Measurements from ENCODE around the gene U2AF2. TPM values are rescaled to one million over a fixed set of nuclear protein-coding genes. Genes with fewer than 3 reads are reported as not detected.

The U2AF2 gene
- total and polyA plus RNA-seq, 3 experiments from 2014 or later: 9.5 to 386 (median 374) TPM

DNA sequence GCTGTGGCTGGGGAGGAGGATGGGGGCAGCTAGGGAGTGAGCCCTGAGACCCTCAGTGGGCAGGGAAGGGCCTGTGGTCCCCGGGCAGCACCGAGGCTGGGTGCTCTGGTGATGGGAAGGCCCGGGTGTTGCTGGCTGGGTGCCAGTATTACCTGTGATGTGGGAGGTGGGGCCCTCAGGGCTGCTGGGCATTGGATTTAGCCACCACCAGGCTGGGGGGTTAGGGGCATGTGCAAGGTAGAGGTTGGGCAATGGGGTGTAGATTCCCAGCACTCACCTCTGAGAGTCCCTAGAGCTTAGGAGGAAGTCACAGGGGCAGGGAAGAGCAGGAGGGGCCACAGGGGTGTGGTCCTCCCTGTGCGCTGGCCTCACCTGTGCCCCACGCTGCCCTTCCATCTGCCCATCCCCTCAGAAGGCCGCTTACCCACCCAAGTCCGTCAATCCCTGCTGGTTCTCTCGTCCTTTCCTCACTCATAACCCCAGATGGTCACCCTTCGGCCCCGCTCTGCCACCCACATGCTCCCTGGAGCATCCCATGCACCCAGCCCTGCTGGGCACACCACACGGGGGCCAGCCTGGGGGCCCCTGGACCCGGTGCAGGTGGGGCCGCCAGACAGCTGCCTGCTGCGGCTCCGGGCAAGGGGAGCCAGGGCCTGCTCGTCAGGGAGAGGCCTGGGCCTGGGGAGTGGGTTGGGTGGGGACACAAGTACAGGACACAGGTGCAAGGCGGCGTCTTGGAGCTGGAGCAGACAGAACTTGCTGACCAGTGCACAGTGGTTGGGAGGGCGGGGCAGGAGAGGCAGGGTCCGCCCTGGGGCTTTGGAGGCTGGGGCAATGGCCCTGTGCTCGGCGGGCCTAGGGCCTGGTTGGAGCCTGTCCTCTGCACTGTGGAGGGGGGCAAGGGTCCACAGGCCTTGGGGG lies 32.7 kb downstream of the U2AF2 start:
- Histone ChIP-seq H3K27ac (ENCODE audit: low read depth, low read length) (no peak overlapping the region), H3K36me3 (ENCODE audit: insufficient read depth, low read length) (peaks cover 39% of the 10 kb centered on the region), H3K4me3 (ENCODE audit: low read length) (no peak overlapping the region), H3K4me1 (ENCODE audit: insufficient read depth, low read length) (no peaks in the 10 kb centered on the region), H3K9me3 (ENCODE audit: low read length) (no peaks in the 10 kb centered on the region), H3K27me3 (ENCODE audit: insufficient read depth, low read length, poor library complexity, severe bottlenecking) (no peaks in the 10 kb centered on the region)
- H3K9me3 Mint-ChIP-seq: no peaks in the 10 kb centered on the region
- no peak overlapping the region for H3K4me3 Mint-ChIP-seq
- peaks cover 0 to 76% (median 3%) of the 10 kb centered on the region in 3 donors for H3K36me3 Mint-ChIP-seq
- peaks cover 5 to 31% (median 7%) of the 10 kb centered on the region in 3 donors for H3K4me1 Mint-ChIP-seq
- peak in 1 of 5 donors; percentile 42 for DNase-seq
- H3K27ac Mint-ChIP-seq: peak overlapping the region in 2 of 8 donors; percentile 46 to 73
- no peaks in the 10 kb centered on the region for H3K27me3 Mint-ChIP-seq
- POLR2A ChIA-PET: no interaction called here
- CTCF ChIA-PET: no interaction called here

DNA sequence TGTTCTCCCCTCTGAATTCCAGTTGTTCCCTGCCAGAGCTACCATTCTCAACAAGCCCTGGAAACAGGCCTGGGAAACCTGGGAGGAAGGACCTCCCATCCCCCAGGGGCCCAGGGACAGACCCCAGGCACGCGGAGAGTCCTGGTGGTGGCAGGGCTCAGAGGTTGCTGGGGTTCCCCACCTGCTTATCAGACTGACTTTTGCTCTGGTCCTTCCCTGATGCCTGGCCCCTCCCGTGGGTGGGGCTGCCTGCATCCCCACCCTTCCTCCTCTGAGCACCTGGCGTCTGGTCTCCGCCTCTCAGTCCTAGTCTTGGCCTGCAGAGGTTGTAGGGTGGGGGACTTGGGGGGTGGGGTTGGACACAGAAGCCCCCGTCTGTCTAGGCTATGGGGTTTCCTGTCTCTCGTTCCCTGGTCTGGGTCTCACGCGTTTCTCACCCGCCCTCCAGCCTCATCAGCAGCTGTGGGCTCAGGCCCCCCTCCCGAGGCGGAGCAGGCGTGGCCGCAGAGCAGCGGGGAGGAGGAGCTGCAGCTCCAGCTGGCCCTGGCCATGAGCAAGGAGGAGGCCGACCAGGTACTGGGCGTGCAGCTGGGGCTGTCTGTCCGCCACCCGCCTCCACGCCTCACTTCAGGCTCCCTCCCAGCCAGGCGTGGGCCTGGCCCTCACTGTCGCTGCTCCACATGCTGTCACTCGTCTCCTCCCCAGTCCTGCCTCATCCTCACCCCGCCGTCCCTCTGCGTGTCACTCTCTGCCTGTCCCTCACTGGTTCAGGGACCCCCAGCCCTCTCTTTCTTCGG lies 33.8 kb downstream of the U2AF2 start:
- Mint-ChIP-seq H3K36me3 (peaks cover 0 to 80% (median 6%) of the 10 kb centered on the region in 3 donors), H3K4me1 (peaks cover 5 to 29% (median 5%) of the 10 kb centered on the region in 3 donors), H3K27me3 (no peaks in the 10 kb centered on the region), H3K27ac (peak overlapping the region in 3 of 8 donors; percentile 43 to 89 (median 60)), H3K4me3 (no peak overlapping the region), H3K9me3 (no peaks in the 10 kb centered on the region)
- DNase-seq: peak in 1 of 5 donors; percentile 46
- ChIA-PET CTCF (no interaction called here), POLR2A (no interaction called here)
- H3K9me3 ChIP-seq (ENCODE audit: low read length): no peaks in the 10 kb centered on the region
- no peaks in the 10 kb centered on the region for H3K4me1 ChIP-seq (ENCODE audit: insufficient read depth, low read length)
- no peak overlapping the region for H3K27ac ChIP-seq (ENCODE audit: low read depth, low read length)
- no peaks in the 10 kb centered on the region for H3K27me3 ChIP-seq (ENCODE audit: insufficient read depth, low read length, poor library complexity, severe bottlenecking)
- no peak overlapping the region for H3K4me3 ChIP-seq (ENCODE audit: low read length)
- peaks cover 41% of the 10 kb centered on the region for H3K36me3 ChIP-seq (ENCODE audit: insufficient read depth, low read length)

DNA sequence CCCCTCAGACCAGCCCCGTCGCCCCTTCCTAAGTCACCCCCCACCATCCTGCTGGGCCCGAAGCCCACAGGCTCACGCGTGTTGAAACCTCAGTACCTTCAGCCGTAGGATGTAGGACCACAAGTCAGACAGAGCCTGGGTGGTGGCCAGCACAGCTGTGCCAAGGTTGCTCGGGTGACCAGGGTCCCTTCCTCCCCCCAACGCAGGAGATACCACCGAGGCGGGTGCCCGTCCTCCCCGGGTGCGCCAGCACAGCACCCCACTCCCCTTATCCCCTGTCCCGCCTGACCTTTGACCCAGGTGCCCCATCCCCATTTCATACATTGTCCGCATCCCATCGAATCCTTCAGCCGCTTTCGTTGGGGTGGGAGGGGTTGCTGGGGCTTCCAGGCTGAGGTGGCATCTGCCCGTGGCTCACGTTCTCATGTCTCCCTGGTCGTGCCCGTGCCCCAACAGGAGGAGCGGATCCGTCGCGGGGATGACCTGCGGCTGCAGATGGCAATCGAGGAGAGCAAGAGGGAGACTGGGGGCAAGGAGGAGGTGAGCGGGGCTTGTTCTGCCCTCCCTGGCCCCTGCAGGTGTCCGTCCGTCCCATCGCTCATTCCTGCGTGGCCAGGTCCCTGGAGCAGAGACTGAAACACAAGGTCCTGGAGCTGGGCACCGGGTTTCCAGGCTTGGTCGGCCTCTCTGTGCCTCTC lies 34.7 kb downstream of the U2AF2 start:
- Mint-ChIP-seq H3K4me1 (peaks cover 3 to 23% (median 5%) of the 10 kb centered on the region in 3 donors), H3K4me3 (no peak overlapping the region), H3K9me3 (no peaks in the 10 kb centered on the region), H3K36me3 (peaks cover 0 to 79% (median 7%) of the 10 kb centered on the region in 3 donors), H3K27ac (no peak overlapping the region), H3K27me3 (no peaks in the 10 kb centered on the region)
- Histone ChIP-seq H3K9me3 (ENCODE audit: low read length) (no peaks in the 10 kb centered on the region), H3K27me3 (ENCODE audit: insufficient read depth, low read length, poor library complexity, severe bottlenecking) (no peaks in the 10 kb centered on the region), H3K27ac (ENCODE audit: low read depth, low read length) (no peak overlapping the region), H3K4me1 (ENCODE audit: insufficient read depth, low read length) (no peaks in the 10 kb centered on the region), H3K4me3 (ENCODE audit: low read length) (no peak overlapping the region), H3K36me3 (ENCODE audit: insufficient read depth, low read length) (peaks cover 39% of the 10 kb centered on the region)
- ChIA-PET CTCF (no interaction called here), POLR2A (no interaction called here)
- peak in 1 of 5 donors; percentile 45 for DNase-seq

DNA sequence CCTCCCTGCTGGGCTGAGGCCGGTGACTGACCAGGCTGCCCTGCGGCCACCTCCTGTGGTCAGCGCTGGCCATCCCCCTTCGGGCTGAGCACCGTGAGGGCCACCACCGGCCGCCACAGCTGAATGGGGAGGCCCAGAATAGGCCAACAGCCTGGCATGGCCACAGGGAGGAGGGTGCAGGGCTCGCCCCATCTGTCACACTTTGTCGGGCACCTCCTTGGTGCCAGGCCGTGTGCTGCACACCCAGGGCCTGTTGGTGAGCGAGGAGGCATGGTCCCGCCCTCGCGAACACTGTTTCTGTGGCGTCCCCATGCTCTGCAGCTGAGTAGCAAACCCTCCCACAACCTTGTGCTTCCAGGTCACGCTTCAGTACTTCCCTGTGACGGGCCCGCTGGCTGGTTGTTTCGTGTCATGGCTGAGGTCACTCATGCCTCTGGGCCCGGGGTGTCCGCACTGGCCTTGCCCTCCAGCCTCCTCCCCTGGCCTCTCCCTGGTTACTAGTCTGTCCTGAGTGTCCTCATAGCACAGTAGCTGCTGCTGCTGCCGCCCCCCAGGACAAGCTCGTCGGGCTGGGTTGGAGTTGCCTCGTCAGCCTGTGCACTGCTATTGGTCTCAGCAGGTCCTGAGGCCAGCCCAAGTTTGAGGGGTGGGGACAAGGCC lies 35.4 kb downstream of the U2AF2 start:
- Histone ChIP-seq H3K36me3 (ENCODE audit: insufficient read depth, low read length) (peaks cover 32% of the 10 kb centered on the region), H3K9me3 (ENCODE audit: low read length) (no peaks in the 10 kb centered on the region), H3K27ac (ENCODE audit: low read depth, low read length) (no peak overlapping the region), H3K4me1 (ENCODE audit: insufficient read depth, low read length) (no peaks in the 10 kb centered on the region), H3K4me3 (ENCODE audit: low read length) (no peak overlapping the region), H3K27me3 (ENCODE audit: insufficient read depth, low read length, poor library complexity, severe bottlenecking) (no peaks in the 10 kb centered on the region)
- Mint-ChIP-seq H3K9me3 (no peaks in the 10 kb centered on the region), H3K4me3 (no peak overlapping the region), H3K36me3 (peaks cover 0 to 78% (median 7%) of the 10 kb centered on the region in 3 donors), H3K27me3 (no peaks in the 10 kb centered on the region), H3K27ac (no peak overlapping the region), H3K4me1 (peaks cover 3 to 18% (median 5%) of the 10 kb centered on the region in 3 donors)
- POLR2A ChIA-PET: no interaction called here
- CTCF ChIA-PET: no interaction called here
- peak in 1 of 5 donors; percentile 40 for DNase-seq

DNA sequence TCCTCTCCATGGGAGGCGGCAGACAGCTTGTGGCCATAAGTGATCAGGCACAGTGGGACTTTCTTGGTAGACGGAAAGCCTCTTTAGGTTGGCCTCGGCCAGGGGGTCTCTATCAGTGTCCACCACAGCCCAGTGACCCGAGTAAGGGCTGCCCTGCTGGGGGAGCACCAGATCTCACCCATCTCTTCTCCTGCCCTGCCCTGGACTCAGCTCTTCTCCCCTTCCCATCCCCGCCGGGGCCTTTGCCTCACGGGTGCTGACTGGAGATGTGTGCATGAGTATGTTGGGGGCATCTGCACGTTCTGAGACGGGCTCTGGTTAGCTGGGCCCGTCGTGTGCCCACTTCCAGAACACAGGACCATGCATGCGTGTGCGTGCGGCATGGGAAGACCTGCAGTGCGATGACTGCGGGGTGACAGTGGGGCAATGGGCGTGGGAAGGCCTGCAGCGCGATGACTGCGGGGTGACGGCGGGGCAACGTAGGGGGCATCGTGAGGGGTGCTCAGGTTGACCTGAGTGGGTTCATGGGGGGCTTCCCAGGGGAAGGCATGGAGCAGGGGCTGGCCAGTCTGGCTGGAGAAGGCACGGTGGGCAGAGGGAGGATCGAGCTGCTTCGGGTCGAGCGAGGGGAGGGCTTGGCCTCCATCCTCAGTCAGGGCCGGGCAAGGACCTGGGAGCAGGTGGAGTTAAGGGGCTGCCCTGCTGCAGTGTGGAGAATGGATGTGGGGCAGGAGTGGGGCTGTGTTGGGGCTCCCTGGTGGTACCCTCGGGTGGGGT lies 36.1 kb downstream of the U2AF2 start:
- CTCF ChIA-PET: no interaction called here

DNA sequence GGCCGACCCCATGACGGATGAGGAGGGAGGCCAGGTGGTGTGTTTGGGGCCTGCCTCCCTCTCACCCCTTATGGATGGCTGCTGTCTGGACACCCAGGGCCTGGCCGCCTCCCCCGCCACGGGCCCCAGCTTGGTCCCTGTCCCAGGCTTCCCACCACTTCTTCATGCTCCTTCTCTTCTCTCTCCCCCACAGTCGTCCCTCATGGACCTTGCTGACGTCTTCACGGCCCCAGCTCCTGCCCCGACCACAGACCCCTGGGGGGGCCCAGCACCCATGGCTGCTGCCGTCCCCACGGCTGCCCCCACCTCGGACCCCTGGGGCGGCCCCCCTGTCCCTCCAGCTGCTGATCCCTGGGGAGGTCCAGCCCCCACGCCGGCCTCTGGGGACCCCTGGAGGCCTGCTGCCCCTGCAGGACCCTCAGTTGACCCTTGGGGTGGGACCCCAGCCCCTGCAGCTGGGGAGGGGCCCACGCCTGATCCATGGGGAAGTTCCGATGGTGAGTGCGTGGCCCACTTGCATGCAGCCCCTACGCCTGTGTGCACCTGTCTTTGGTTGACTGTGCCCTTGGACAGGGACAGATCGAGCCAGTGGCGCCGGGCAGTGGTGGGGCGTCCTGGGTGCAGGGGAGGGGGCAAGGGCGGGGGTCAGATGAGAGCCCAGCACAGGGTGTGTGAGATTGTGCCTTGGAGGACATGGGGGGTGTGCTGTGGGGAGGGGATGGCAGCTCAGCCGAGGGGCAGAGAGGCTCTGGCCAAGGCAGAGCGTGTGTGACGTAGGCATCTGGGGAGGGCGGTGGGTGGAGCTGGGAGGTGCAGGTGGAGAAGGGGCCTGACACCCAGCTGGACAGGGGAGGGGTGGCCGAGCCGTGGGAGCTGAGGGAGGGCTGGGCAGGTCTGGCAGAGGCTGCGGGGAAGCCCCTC lies 37.0 kb downstream of the U2AF2 start:
- Histone ChIP-seq H3K9me3 (ENCODE audit: low read length) (no peaks in the 10 kb centered on the region), H3K4me1 (ENCODE audit: insufficient read depth, low read length) (no peaks in the 10 kb centered on the region), H3K27ac (ENCODE audit: low read depth, low read length) (no peak overlapping the region), H3K4me3 (ENCODE audit: low read length) (no peak overlapping the region), H3K36me3 (ENCODE audit: insufficient read depth, low read length) (peaks cover 28% of the 10 kb centered on the region), H3K27me3 (ENCODE audit: insufficient read depth, low read length, poor library complexity, severe bottlenecking) (no peaks in the 10 kb centered on the region)
- Mint-ChIP-seq H3K36me3 (peaks cover 0 to 78% (median 7%) of the 10 kb centered on the region in 3 donors), H3K4me1 (peaks cover 0 to 6% (median 0%) of the 10 kb centered on the region in 3 donors), H3K4me3 (no peak overlapping the region), H3K9me3 (no peaks in the 10 kb centered on the region), H3K27me3 (no peaks in the 10 kb centered on the region), H3K27ac (peak overlapping the region in 1 of 8 donors; percentile 79)
- DNase-seq: peak in 1 of 5 donors; percentile 46
- CTCF ChIA-PET: no interaction called here
- POLR2A ChIA-PET: no interaction called here

More for the DNA sequence above, 36.1 kb downstream of the U2AF2 start:
- Histone ChIP-seq H3K27me3 (ENCODE audit: insufficient read depth, low read length, poor library complexity, severe bottlenecking) (no peaks in the 10 kb centered on the region), H3K36me3 (ENCODE audit: insufficient read depth, low read length) (peaks cover 31% of the 10 kb centered on the region), H3K27ac (ENCODE audit: low read depth, low read length) (no peak overlapping the region), H3K4me3 (ENCODE audit: low read length) (no peak overlapping the region), H3K9me3 (ENCODE audit: low read length) (no peaks in the 10 kb centered on the region), H3K4me1 (ENCODE audit: insufficient read depth, low read length) (no peaks in the 10 kb centered on the region)
- POLR2A ChIA-PET: no interaction called here
- DNase-seq: peak in 1 of 5 donors; percentile 30
- peaks cover 3 to 13% (median 3%) of the 10 kb centered on the region in 3 donors for H3K4me1 Mint-ChIP-seq
- H3K36me3 Mint-ChIP-seq: peaks cover 0 to 77% (median 7%) of the 10 kb centered on the region in 3 donors
- no peak overlapping the region for H3K4me3 Mint-ChIP-seq
- no peaks in the 10 kb centered on the region for H3K9me3 Mint-ChIP-seq
- H3K27me3 Mint-ChIP-seq: no peaks in the 10 kb centered on the region
- no peak overlapping the region for H3K27ac Mint-ChIP-seq

All from CD8-positive, alpha-beta memory T cell (primary cell).